ENCODE results near the gene NDE1. TPM values are rescaled to one million over a fixed set of nuclear protein-coding genes. Genes with fewer than 3 reads are reported as not detected.

Gene NDE1
- total and polyA plus RNA-seq, 2 of the 4 experiments (the other 2 are of a cell fraction) = 22.7 to 29.2 TPM

DNA sequence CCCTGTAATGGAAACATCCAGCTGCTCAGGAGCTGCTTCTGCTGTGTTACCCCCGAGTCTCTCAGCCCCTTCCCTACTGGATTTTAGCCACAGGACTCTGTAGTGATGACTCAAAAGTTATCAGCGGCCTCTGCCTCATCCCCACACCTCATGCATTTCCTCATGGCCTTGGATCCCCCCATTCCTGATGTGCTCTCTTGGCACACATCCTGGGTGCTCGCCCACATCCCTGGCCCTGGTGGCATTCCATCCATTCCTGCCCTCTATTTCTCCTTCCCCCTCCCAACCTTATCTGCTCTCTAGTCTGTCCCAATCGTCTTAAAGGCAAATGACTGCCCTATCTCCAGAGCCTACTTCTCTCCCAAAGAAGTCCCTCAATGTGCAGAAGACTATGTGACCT lies 31.7 kb upstream of the NDE1 start:
- WGBS, 2 experiments (ENCODE audit: extremely low coverage in 2 of 2, insufficient read length in 1 of 2) = 31% methylated on average over 3 of the region's 4 CpGs; no CpG with 5 or more reads in 1 of the 2 experiments
- peak overlapping the region; percentile 61 for H3K4ac ChIP-seq (ENCODE audit: low read depth, low read length)
- CTCF ChIA-PET = interaction anchor here (0.6 kb wide), 1 partner anchor 315 kb away, joined by 5 read pairs; no protein-coding TSS in a partner anchor
- TF ChIP-seq SMC3 (IDR thresholded peaks at IDR 0.05; ENCODE audit: low read depth, low read length) = 0 out of 2 replicates have a peak, but pooled peaks have one; percentile 9
- TF ChIP-seq MAZ (IDR thresholded peaks at IDR 0.05; ENCODE audit: borderline replicate concordance, low read depth, low read length) = peak; percentile 40; the same call in 1 of the 2 replicates
- TF ChIP-seq BHLHE40 (IDR thresholded peaks at IDR 0.05; ENCODE audit: low read depth, low read length) = peak; percentile 35; the same call in 1 of the 2 replicates
- no peak for TF ChIP-seq RCOR1 (IDR thresholded peaks at IDR 0.05; ENCODE audit: insufficient replicate concordance, low read length)
- TF ChIP-seq MAFK (IDR thresholded peaks at IDR 0.05; ENCODE audit: low read depth, low read length) = no peak
- TF ChIP-seq RFX5 (IDR thresholded peaks at IDR 0.05; ENCODE audit: low read depth, low read length) = no peak
- TF ChIP-seq POLR2A (IDR thresholded peaks at IDR 0.05; ENCODE audit: low read depth, low read length) = no peak
- no peak for TF ChIP-seq NFE2L2 (IDR thresholded peaks at IDR 0.05; ENCODE audit: low read depth, low read length)
- TF ChIP-seq CHD1 (IDR thresholded peaks at IDR 0.05; ENCODE audit: low read depth, low read length) = no peak
- TF ChIP-seq MXI1 (IDR thresholded peaks at IDR 0.05; ENCODE audit: borderline replicate concordance, low read depth, low read length) = no peak
- TF ChIP-seq, protein P1, sequence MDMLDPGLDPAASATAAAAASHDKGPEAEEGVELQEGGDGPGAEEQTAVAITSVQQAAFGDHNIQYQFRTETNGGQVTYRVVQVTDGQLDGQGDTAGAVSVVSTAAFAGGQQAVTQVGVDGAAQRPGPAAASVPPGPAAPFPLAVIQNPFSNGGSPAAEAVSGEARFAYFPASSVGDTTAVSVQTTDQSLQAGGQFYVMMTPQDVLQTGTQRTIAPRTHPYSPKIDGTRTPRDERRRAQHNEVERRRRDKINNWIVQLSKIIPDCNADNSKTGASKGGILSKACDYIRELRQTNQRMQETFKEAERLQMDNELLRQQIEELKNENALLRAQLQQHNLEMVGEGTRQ (IDR thresholded peaks at IDR 0.05; ENCODE audit: low read depth, low read length) = no peak
- peak; percentile 68 for TF ChIP-seq CEBPB (IDR thresholded peaks at IDR 0.05; ENCODE audit: low read depth, low read length)
- TF ChIP-seq RAD21 (IDR thresholded peaks at IDR 0.05; ENCODE audit: low read length) = no peak
- peak; percentile 34; the same call in 1 of the 2 replicates for TF ChIP-seq FOS (IDR thresholded peaks at IDR 0.05; ENCODE audit: low read depth, low read length)
- TF ChIP-seq, protein P2, sequence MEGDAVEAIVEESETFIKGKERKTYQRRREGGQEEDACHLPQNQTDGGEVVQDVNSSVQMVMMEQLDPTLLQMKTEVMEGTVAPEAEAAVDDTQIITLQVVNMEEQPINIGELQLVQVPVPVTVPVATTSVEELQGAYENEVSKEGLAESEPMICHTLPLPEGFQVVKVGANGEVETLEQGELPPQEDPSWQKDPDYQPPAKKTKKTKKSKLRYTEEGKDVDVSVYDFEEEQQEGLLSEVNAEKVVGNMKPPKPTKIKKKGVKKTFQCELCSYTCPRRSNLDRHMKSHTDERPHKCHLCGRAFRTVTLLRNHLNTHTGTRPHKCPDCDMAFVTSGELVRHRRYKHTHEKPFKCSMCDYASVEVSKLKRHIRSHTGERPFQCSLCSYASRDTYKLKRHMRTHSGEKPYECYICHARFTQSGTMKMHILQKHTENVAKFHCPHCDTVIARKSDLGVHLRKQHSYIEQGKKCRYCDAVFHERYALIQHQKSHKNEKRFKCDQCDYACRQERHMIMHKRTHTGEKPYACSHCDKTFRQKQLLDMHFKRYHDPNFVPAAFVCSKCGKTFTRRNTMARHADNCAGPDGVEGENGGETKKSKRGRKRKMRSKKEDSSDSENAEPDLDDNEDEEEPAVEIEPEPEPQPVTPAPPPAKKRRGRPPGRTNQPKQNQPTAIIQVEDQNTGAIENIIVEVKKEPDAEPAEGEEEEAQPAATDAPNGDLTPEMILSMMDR (conservative IDR thresholded peaks at IDR 0.05; ENCODE audit: low read depth, low read length) = no peak

More for the DNA sequence above, 31.7 kb upstream of the NDE1 start:
- POLR2A ChIA-PET (ENCODE audit: unreplicated experiment) = interaction anchor here (0.5 kb wide), 1 partner anchor 24 kb away, joined by 4 read pairs; the partner anchor contains the start of gene MARF1
- no peak overlapping the region for H3K27ac ChIP-seq (ENCODE audit: insufficient read depth, low read length)
- H4K8ac ChIP-seq (ENCODE audit: low read depth in 2 of 2, low read length in 2 of 2) = peak overlapping the region in 1 of 2 experiments; percentile 63; a peak in 2 of 4 replicates
- no peaks in the 10 kb centered on the region for H3K27me3 ChIP-seq (ENCODE audit: control insufficient read depth, insufficient read depth, low read length)
- H2AK9ac ChIP-seq (replicated peaks; ENCODE audit: low read depth, low read length, poor library complexity) = peak overlapping the region; percentile 92
- H3K4me1 ChIP-seq (ENCODE audit: control insufficient read depth, insufficient read depth, low read length) = peaks cover 9% of the 10 kb centered on the region
- no peaks in the 10 kb centered on the region for H4K20me1 ChIP-seq (ENCODE audit: insufficient read depth, low read length)
- H2BK120ac ChIP-seq (ENCODE audit: low read depth, low read length) = peak overlapping the region; percentile 65; the same call in 1 of the 2 replicates
- H3K14ac ChIP-seq (replicated peaks; ENCODE audit: low read depth, low read length) = peak overlapping the region; percentile 63; the same call in 1 of the 2 replicates
- peak overlapping the region; percentile 75 for H4K91ac ChIP-seq (ENCODE audit: insufficient read depth, low read depth, low read length)
- no peak overlapping the region for H3K4me3 ChIP-seq (ENCODE audit: insufficient read depth, low read depth, low read length)
- H3K23ac ChIP-seq (ENCODE audit: low read depth, low read length) = peak overlapping the region; percentile 43; the same call in 1 of the 2 replicates
- H4K5ac ChIP-seq (ENCODE audit: low read depth, low read length) = peak overlapping the region; percentile 31; the same call in 1 of the 2 replicates
- no peak overlapping the region for H2AFZ ChIP-seq (replicated peaks; ENCODE audit: low read length, poor library complexity)
- peaks cover 24% of the 10 kb centered on the region for H3K9me1 ChIP-seq (ENCODE audit: insufficient read depth, low read length)
- H2BK20ac ChIP-seq (ENCODE audit: low read depth, low read length) = peak overlapping the region; percentile 57; the same call in 1 of the 2 replicates
- dilution Hi-C loops (cut with HindIII; ENCODE audit: low sequenced_read_pairs, unreplicated experiment) (no loop called here), intact Hi-C loops (cut with micrococcal nuclease) (no loop called here), in situ Hi-C loops (cut with MboI; ENCODE audit: low sequenced_read_pairs) (no loop called here)
- peak; percentile 81 for DNase-seq
- H3K9me3 ChIP-seq (ENCODE audit: control insufficient read depth, insufficient read depth, low read length) = no peaks in the 10 kb centered on the region
- peak overlapping the region; percentile 51; the same call in 2 of the 3 replicates for H2BK15ac ChIP-seq (ENCODE audit: low read depth, low read length)
- H3K56ac ChIP-seq (ENCODE audit: extremely low read depth, insufficient read depth, low read length) = no peak overlapping the region
- H3K4me2 ChIP-seq (ENCODE audit: low read depth, low read length) = no peak overlapping the region
- peak overlapping the region; percentile 75 for H2BK5ac ChIP-seq (ENCODE audit: low read depth, low read length, poor library complexity, severe bottlenecking)
- no TSS peak for BruUV-seq (replicated peaks)
- peak; percentile 90 for ATAC-seq (ENCODE audit: low read depth)
- H3K9ac ChIP-seq (ENCODE audit: low read depth, low read length) = no peak overlapping the region
- H2AK5ac ChIP-seq (ENCODE audit: low read depth, low read length) = peak overlapping the region; percentile 66; the same call in 1 of the 2 replicates
- peak overlapping the region; percentile 26; the same call in 1 of the 2 replicates for H3K18ac ChIP-seq (ENCODE audit: low read depth, low read length)
- peaks cover 44% of the 10 kb centered on the region for H3K36me3 ChIP-seq (ENCODE audit: control insufficient read depth, insufficient read depth, low read length)
- peaks cover 0 to 12% of the 10 kb centered on the region in 2 experiments; a peak in 2 of 4 replicates for H3K79me1 ChIP-seq (ENCODE audit: low read depth in 1 of 2, low read length in 2 of 2)

Data from IMR-90 (cell line).